HK-2 (cell line): Measurements from ENCODE around the gene TSPAN9.

ENCODE experiments used
- DNase-seq: peaks from one replicate; pipeline ENCODE4 v3.0.0-alpha.2; 2018; ENCODE audit not compliant: unreplicated experiment

TSPAN9 gene

GRCh38 chr12:3123729-3124128 lies 46.5 kb downstream of the TSPAN9 start:
- no peak for DNase-seq

DNA sequence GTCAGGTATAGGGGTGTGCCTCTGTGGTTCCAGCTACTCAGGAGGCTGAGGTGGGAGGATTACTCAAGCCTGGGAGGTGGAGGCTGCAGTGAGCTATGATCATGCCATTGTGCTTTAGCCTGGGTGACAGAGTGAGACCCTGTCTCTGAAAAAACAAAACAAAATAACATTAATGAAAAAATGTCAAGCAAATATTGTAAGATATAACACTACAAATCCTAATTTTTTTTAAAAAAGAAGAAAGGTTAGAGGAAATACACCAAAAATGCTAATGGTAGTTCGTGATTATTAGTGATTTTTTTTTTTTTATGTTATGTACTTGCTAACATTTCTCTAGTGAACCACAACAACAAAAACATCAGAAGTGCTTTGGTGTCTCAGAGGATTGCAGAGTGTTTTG lies 47.7 kb downstream of the TSPAN9 start:
- DNase-seq = no peak

DNA sequence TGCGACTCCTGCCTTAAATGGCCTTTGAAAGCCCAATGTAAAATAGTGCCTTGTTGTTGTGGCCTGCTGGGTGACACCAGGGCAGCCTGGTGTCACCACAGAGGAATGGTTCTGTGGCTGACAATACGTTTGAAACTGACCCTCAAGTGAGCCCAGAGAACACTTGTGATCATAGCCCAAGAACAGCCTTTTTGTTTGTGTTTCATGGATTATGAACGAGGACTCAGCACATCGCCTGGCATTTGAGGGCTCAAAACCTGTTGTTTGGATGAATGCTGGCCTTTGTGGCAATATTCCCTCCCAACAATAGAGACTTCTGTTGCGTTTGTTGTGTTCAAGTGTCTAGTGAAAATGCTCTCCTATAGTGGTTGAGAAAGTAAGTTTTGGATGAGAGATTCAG lies 48.5 kb downstream of the TSPAN9 start:
- DNase-seq = no peak

GRCh38 chr12:3127832-3128231 lies 50.7 kb downstream of the TSPAN9 start:
- no peak for DNase-seq

DNA sequence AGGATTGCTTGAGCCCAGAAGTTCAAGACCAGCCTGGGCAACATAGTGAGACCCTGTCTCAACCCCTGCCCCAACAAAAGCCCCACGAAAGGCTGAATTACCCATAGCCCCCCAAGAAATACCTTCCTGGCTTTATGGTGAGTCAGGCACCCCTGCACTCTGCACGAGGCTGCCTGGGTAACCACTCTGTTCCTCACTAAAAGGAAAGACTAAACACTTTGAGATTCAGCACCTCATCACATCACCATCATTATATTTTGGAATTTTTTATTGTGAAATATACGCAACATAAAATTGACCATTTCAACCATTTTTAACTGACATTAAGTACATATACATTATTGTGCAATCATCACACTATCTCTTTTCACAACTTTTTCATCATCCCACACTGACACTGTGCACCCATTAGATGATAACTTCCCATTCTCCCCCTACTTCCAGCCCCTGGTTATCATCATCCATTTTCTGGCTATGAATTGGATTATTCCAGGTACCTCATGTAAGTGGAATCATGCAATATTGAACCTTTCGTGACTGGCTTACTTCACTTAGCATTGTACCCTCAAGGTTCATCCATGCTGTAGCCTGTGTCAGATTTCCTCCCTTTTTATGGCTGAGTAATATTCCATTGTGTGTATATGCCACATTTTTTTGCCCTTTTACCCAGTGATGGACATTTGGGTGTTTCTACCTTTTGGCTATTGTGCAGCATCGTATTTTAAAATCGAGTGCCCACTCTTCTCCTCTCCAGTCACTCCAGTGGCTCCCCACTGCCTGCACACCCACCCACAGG lies 51.5 kb downstream of the TSPAN9 start:
- DNase-seq = no peak

- no peak for DNase-seq
Observed at GRCh38 chr12:3129301-3130056, 52.3 kb downstream of the TSPAN9 start.

- no peak for DNase-seq
Observed at GRCh38 chr12:3130057-3130830, 53.1 kb downstream of the TSPAN9 start.

DNA sequence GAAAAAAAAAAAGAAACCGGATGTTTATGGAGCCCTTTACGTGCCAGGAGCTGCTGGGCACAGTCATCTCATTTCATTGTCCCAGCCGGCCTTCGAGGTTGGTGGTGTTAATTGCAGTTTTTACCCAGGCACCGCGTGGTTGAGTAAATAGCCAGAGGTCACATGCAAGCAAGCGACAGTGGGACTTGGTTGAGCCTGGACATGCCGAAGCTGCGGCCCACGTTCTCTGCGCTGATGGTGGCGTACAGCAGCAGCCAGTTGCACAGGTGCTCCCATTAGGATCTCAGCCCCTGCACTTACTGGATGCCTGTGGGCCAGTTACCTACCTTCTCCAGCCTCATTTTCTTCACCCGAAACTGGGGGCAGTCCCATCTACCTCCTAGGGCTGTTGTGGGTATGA lies 54.0 kb downstream of the TSPAN9 start:
- DNase-seq = no peak

DNA sequence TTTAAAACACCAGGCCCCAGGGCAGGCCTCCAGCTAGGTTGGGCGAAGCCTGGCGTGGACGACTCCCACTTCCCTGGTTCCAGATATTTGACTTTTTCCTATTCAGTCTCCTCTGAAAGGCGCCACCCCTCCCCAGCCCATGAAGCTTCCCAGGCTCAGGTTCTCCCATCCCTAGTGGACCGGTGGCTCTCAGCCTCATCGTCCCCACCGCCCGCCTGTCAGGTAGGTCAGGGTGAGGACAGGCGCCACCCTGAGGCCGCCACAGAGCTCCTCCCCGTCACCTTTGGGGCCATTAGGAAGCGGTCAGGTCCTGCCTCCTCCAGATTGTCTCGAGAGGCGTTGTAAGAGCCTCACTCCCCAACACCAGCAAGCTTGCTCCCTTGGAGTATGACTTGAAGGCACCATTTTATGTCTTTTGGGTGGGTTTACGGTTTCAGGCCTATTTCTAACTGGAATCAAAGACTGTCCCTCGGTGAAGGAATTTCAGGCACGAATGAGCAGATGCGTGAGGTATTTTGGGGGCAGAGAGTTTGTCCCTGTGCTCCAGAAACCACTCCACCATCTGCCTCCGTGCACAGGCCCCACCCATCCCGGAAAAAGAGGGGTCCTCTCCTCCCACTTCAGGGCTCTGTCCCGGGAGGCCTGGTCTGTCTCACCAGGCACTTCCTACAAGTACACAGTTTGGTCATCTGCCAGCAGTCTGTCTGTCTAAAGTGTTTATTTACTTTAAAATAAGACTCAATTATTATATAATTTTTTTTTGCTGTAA lies 55.6 kb downstream of the TSPAN9 start:
- no peak for DNase-seq

- DNase-seq = no peak
Observed at GRCh38 chr12:3133405-3133783, 56.2 kb downstream of the TSPAN9 start.

GRCh38 chr12:3134126-3134525 lies 56.9 kb downstream of the TSPAN9 start:
- DNase-seq = no peak

- no peak for DNase-seq
Observed at GRCh38 chr12:3134526-3135135, 57.5 kb downstream of the TSPAN9 start.

- DNase-seq = peak; percentile 56
Observed at GRCh38 chr12:3135522-3136461, 58.6 kb downstream of the TSPAN9 start.

GRCh38 chr12:3136641-3137267 lies 59.6 kb downstream of the TSPAN9 start:
- DNase-seq = no peak

GRCh38 chr12:3137268-3137781 lies 60.1 kb downstream of the TSPAN9 start:
- DNase-seq = peak; percentile 69

DNA sequence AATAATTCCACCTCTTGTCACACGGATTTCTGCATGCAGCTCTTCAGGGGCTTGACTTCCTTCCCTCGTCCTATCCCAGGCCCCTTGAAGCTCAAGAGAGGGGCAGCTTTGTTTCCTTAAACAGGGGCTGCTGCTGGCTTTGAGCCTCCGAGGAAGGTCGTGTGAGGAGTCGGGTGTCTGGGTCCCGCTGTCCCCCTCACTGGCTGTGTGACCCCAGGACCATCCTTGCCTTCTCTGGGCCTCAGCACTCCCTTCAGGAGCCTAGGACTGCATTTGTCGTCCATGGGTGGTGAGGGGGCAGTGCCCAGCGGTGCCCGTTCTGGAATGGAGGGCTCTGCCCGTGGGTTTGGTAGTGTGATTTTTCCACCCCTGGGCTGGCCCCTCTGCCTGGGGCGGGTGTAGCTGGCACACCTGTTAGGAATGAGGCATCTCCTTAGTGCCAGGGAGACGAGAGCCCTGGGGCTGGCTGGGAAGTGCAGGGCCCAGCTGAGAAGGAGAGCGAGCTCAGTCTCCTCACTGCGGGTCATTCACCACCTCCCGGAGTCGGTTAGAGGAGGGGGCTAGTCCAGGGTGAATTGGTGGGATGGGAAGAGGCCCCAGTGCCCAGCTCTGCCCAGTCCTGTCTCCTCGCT lies 60.8 kb downstream of the TSPAN9 start:
- no peak for DNase-seq

DNA sequence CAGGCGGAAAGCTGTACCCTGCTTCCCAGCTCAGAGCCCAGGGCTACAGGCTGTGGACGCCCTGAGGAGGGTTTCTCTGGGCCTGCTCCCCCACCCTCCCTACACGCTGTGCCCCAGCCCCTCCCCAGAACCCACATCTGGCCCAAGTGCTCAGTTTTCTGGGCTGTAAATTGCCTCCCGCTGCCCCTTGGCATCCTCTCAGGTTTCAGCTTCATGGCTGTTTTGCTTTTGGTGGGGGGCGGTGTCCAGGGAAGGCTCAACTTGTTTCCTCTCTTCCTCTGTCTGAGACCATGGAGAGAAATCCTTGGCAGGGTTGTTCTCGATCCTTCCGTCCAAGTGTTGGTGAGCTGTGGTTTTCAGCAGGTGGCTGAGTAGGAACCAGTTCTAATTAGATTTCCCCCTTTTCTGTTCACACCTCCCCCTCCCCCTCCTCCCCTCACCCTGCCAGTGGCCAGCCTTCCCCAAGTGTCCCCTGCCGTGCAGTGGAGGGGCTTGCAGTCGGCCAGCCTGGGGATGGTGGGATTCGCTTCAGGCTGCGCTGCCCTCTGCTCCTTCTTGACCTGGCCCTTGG lies 61.8 kb downstream of the TSPAN9 start:
- no peak for DNase-seq

GRCh38 chr12:3139760-3140159 lies 62.6 kb downstream of the TSPAN9 start:
- DNase-seq = no peak

DNA sequence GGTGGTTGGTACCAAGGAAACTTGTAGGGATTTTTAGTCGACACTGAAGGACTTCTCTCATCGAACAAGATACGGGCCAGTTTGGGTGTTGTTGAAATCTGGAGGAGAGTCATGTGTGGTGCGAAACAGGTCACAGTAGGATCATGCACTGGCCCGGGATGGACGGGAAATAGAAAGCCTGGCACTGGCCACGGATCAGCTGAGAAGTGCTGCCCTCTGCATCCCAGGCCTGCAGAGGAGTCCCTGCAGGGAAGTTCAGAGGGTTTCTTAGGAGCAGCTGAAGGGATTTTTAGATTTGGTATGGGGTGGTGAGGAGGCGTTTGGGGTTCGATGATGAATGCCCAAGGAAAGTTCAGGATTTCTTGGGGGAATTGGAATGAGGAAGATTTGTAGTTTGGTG lies 63.1 kb downstream of the TSPAN9 start:
- DNase-seq = no peak
